GM23338 (cell line): ENCODE results near the gene PPP6R2. TPM values are rescaled to one million over a fixed set of nuclear protein-coding genes. Genes with fewer than 3 reads are reported as not detected.

Experiments
- ATAC-seq: fragments of 200-7000 bp; cut with Tn5 transposase; 3 replicates; pipeline ENCODE4 v1.9.1; 2020
- DNase-seq: peaks from one replicate; pipeline ENCODE4 v3.0.0-alpha.2; 2015; ENCODE audit warnings: low spot score
- H2AFZ ChIP-seq: fragments of 200-600 bp; sonication (generic); 2 replicates; pipeline ENCODE4 v1.8.0; 2016; ENCODE audit warnings: antibody characterized with exemption, mild to moderate bottlenecking, moderate library complexity
- H3F3A ChIP-seq: fragments of 200-600 bp; sonication (generic); replicated peaks from 2 replicates; pipeline ENCODE4 v1.8.0; 2017; ENCODE audit warnings: antibody characterized with exemption, mixed run types, low read depth
- H3K27ac ChIP-seq: fragments of 200-600 bp; sonication (generic); 2 replicates; pipeline ENCODE4 v1.6.1; 2016; ENCODE audit warnings: low read depth
- H3K27me3 ChIP-seq: fragments of 200-600 bp; sonication (generic); 2 replicates; pipeline ENCODE4 v1.8.0; 2016; ENCODE audit warnings: mild to moderate bottlenecking, mixed run types, moderate library complexity; ENCODE audit not compliant: insufficient read depth
- H3K36me3 ChIP-seq: fragments of 200-600 bp; sonication (generic); 2 replicates; pipeline ENCODE4 v1.8.0; 2016; ENCODE audit warnings: mild to moderate bottlenecking; ENCODE audit not compliant: insufficient read depth
- H3K4me1 ChIP-seq: fragments of 200-600 bp; sonication (generic); 2 replicates; pipeline ENCODE4 v1.8.0; 2016; ENCODE audit warnings: mild to moderate bottlenecking, moderate library complexity; ENCODE audit not compliant: insufficient read depth
- H3K4me2 ChIP-seq: fragments of 200-600 bp; sonication (generic); 2 replicates; pipeline ENCODE4 v1.7.1; 2017; ENCODE audit warnings: mixed run types
- H3K4me3 ChIP-seq: fragments of 200-600 bp; sonication (generic); 2 replicates; pipeline ENCODE4 v1.6.1; 2016; ENCODE audit warnings: mixed run types
- H3K79me2 ChIP-seq: fragments of 200-600 bp; sonication (generic); replicated peaks from 2 replicates; pipeline ENCODE4 v1.8.0; 2017; ENCODE audit warnings: mild to moderate bottlenecking; ENCODE audit not compliant: insufficient read depth
- H3K9me2 ChIP-seq: fragments of 200-600 bp; sonication (generic); 2 replicates; pipeline ENCODE4 v1.8.0; 2017; ENCODE audit not compliant: insufficient read depth
- H4K20me1 ChIP-seq: fragments of 200-600 bp; sonication (generic); replicated peaks from 2 replicates; pipeline ENCODE4 v1.8.0; 2017; ENCODE audit warnings: mild to moderate bottlenecking; ENCODE audit not compliant: insufficient read depth
- H3K27ac Mint-ChIP-seq: 2 replicates; pipeline ENCODE4 v1.8.0; 2020; ENCODE audit warnings: inconsistent platforms, mild to moderate bottlenecking, moderate library complexity, mixed read lengths
- H3K27me3 Mint-ChIP-seq: 3 replicates; pipeline ENCODE4 v1.8.0; 2022; ENCODE audit warnings: low read depth, mild to moderate bottlenecking, moderate library complexity, mixed read lengths, inconsistent platforms; ENCODE audit not compliant: insufficient read depth, poor library complexity
- H3K36me3 Mint-ChIP-seq: 3 replicates; pipeline ENCODE4 v1.8.0; 2021; ENCODE audit warnings: low read depth, mild to moderate bottlenecking, inconsistent platforms, moderate library complexity, mixed read lengths
- H3K4me1 Mint-ChIP-seq: 3 replicates; pipeline ENCODE4 v1.8.0; 2020; ENCODE audit warnings: mild to moderate bottlenecking, inconsistent platforms, mixed read lengths
- H3K4me3 Mint-ChIP-seq: 3 replicates; pipeline ENCODE4 v1.8.0; 2021; ENCODE audit warnings: moderate library complexity, mild to moderate bottlenecking, inconsistent platforms, mixed read lengths
- H3K9me3 Mint-ChIP-seq: 3 replicates; pipeline ENCODE4 v1.8.0; 2020; ENCODE audit warnings: moderate library complexity, mild to moderate bottlenecking, inconsistent platforms, mixed read lengths
- ETS1 ChIP-seq: IDR thresholded peaks from 2 replicates; pipeline ENCODE4 v1.6.1; 2016; ENCODE audit warnings: antibody characterized with exemption
- JUNB ChIP-seq: IDR thresholded peaks from one replicate; pipeline ENCODE4 v1.6.1; 2016; ENCODE audit warnings: antibody characterized with exemption; ENCODE audit not compliant: unreplicated experiment
- NANOG ChIP-seq: IDR thresholded peaks from 2 replicates; pipeline ENCODE4 v1.6.1; 2016; ENCODE audit warnings: antibody characterized with exemption, borderline replicate concordance
- REST ChIP-seq: IDR thresholded peaks from one replicate; pipeline ENCODE4 v1.6.1; 2018; ENCODE audit warnings: antibody characterized with exemption; ENCODE audit not compliant: unreplicated experiment
- STAT1 ChIP-seq: IDR thresholded peaks from one replicate; pipeline ENCODE4 v1.6.1; 2016; ENCODE audit warnings: antibody characterized with exemption; ENCODE audit not compliant: unreplicated experiment
- ZNF462 ChIP-seq: fragments of 250-450 bp; sonication (Bioruptor Pico); IDR thresholded peaks from 2 replicates; pipeline ENCODE4 v1.5.0; 2020; ENCODE audit warnings: mild to moderate bottlenecking, moderate library complexity
- polyA plus RNA-seq: library from polyadenylated mRNA; unstranded; fragments of >200 nt; fragmentation: Nextera tagmentation; extraction: Ambion mirVana; gene quantifications from 2 replicates; pipeline ENCODE4 v1.2.1, GENCODE V29; 2016
- total RNA-seq: library from RNA; depleted of rRNA; stranded (reverse); fragments of >200 nt; shearing (Covaris generic); gene quantifications from 2 replicates; pipeline ENCODE4 v1.2.3, GENCODE V29; 2014

Gene PPP6R2
- total and polyA plus RNA-seq, 2 experiments from 2014 or later: 11.9 to 45.8 TPM

- H3K4me2 ChIP-seq: no peak overlapping the region
- TF ChIP-seq STAT1 (no peak), REST (no peak), ZNF462 (CRISPR knock-in tag) (no peak), ETS1 (no peak), JUNB (no peak), NANOG (no peak)
- H4K20me1 ChIP-seq: peaks cover 5% of the 10 kb centered on the region; the same call in 1 of the 2 replicates
- H3F3A ChIP-seq: no peaks in the 10 kb centered on the region; the same call in 1 of the 2 replicates
- no peak overlapping the region for H2AFZ ChIP-seq
- peaks cover 53% of the 10 kb centered on the region for H3K79me2 ChIP-seq
- H3K4me1 Mint-ChIP-seq: peaks cover 14% of the 10 kb centered on the region
- no peak overlapping the region for H3K4me3 ChIP-seq
- H3K4me1 ChIP-seq: peaks cover 27% of the 10 kb centered on the region
- no peak overlapping the region for H3K27ac Mint-ChIP-seq
- ATAC-seq (no peak), DNase-seq (no peak)
- peaks cover 1% of the 10 kb centered on the region; the same call in 1 of the 3 replicates for H3K36me3 Mint-ChIP-seq
- no peaks in the 10 kb centered on the region; the same call in 2 of the 3 replicates for H3K9me3 Mint-ChIP-seq
- no peak overlapping the region; the same call in 2 of the 3 replicates for H3K4me3 Mint-ChIP-seq
- H3K27me3 ChIP-seq: no peaks in the 10 kb centered on the region
- H3K9me2 ChIP-seq: no peaks in the 10 kb centered on the region
- H3K36me3 ChIP-seq: no peaks in the 10 kb centered on the region
- peaks cover 30% of the 10 kb centered on the region for H3K27me3 Mint-ChIP-seq
- H3K27ac ChIP-seq: no peak overlapping the region
These were observed 46.3 kb upstream of the PPP6R2 start for GRCh38 chr22:50296658-50297490.
